ENCODE results near the gene PIP4K2A. TPM values are rescaled to one million over a fixed set of nuclear protein-coding genes. Genes with fewer than 3 reads are reported as not detected.
A peak's percentile ranks its signal among the peaks of the same experiment; 100 is the strongest.

PIP4K2A gene
- total and polyA plus RNA-seq, 2 donors (not counting 3 experiments of a cell fraction or from before 2014, with no cell fraction given) = 11.8 to 32.6 TPM

DNA sequence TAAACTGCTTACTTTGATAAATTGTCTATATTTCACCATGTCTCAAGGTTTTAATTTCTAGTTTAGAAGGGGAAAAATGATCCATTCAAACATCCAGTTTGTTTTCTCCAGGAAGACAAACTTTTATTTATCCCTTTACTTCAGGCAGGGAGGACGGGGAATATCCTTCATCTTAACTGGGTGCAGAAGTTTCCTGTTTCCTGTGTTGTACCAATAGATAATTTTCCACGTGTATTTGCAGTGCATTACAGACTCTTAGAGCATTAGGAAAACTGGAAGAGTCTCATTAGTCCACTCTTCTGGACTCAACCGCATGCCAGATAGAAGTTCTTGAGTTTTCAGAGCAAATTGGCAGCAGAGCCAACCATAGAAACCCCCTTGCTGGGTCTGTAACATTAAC is 39.4 kb upstream of the PIP4K2A start:
- no TSS peak for BruUV-seq (replicated peaks)
- Histone ChIP-seq H3K27me3 (ENCODE audit: control insufficient read depth in 2 of 2, insufficient read depth in 2 of 2, low read length in 2 of 2) (no peaks in the 10 kb centered on the region), H3K4me2 (ENCODE audit: insufficient read depth, low read length) (no peak overlapping the region), H3K9ac (replicated peaks; ENCODE audit: extremely low read depth, insufficient read depth, low read length) (no peak overlapping the region), H3K36me3 (ENCODE audit: control insufficient read depth in 2 of 2, extremely low read depth in 1 of 2, insufficient read depth in 2 of 2, low read length in 2 of 2) (no peaks in the 10 kb centered on the region), H3K4me3 (replicated peaks in 1 of 3; ENCODE audit: insufficient read depth in 1 of 3, low read depth in 1 of 3, low read length in 3 of 3) (no peak overlapping the region), H4K20me1 (replicated peaks; ENCODE audit: control insufficient read depth, extremely low read depth, insufficient read depth, low read length) (no peaks in the 10 kb centered on the region), H3K9me3 (replicated peaks; ENCODE audit: control insufficient read depth, insufficient read depth, low read length) (no peaks in the 10 kb centered on the region), H3K4me1 (ENCODE audit: control insufficient read depth, extremely low read depth, insufficient read depth, low read length) (peaks cover 10% of the 10 kb centered on the region), H3K27ac (ENCODE audit: insufficient read depth, low read depth, low read length) (no peak overlapping the region), H3K79me2 (ENCODE audit: control insufficient read depth, insufficient read depth, low read length) (no peaks in the 10 kb centered on the region), H2AFZ (ENCODE audit: low read depth, low read length) (no peak overlapping the region), H3K9me1 (replicated peaks; ENCODE audit: control insufficient read depth, extremely low read depth, insufficient read depth, low read length) (no peaks in the 10 kb centered on the region)
- ChIA-PET POLR2A (no interaction called here), CTCF (no interaction called here)
- DNase-seq (ENCODE audit: low read depth, low spot score) (peak; percentile 84), FAIRE-seq (no peak)
- intact Hi-C loops (cut with micrococcal nuclease) = loop anchor here (5.0 kb wide), 1 partner anchor 69 kb away; no protein-coding TSS in a partner anchor
- TF ChIP-seq JUN (IDR thresholded peaks at IDR 0.05; ENCODE audit: borderline replicate concordance, insufficient read depth, insufficient read length, low read depth) = no peak
- TF ChIP-seq GATA2 (IDR thresholded peaks at IDR 0.05; ENCODE audit: insufficient read depth, insufficient read length, low read depth, low read length) = peak; percentile 38
- dilution Hi-C loops (cut with MboI; ENCODE audit: extremely low pct_ligation_motif_present, low sequenced_read_pairs) = no loop called here

DNA sequence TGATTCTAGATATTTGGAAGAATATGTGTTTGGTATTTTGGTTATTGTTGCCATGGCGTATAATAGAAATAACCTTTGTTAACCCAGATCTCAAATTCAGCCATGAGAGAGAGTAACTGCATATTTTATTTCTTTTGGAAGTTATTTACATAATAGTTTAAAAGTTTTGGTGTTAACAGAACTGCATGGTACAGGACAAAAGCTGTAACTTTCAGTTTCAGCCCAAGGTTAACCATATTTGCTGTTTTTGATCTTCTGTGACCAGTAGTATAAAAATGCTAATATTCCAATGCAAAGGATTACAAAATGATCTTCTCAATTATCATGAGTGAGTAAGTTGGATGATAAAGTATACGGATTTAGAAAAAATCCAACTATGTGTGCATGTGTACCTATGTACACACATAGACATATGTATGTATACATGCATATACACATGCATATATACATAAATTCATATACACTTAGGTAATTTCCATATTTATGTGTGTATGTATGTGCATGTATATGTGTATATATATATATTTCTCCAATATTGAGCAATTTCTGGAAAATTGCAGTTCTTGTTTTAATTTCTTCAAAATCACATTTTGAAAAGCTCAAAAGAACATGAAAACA is 38.0 kb upstream of the PIP4K2A start:
- no peaks in the 10 kb centered on the region for H4K20me1 ChIP-seq (replicated peaks; ENCODE audit: control insufficient read depth, extremely low read depth, insufficient read depth, low read length)
- H3K36me3 ChIP-seq (ENCODE audit: control insufficient read depth in 2 of 2, extremely low read depth in 1 of 2, insufficient read depth in 2 of 2, low read length in 2 of 2) = no peaks in the 10 kb centered on the region
- no peaks in the 10 kb centered on the region for H3K27me3 ChIP-seq (ENCODE audit: control insufficient read depth in 2 of 2, insufficient read depth in 2 of 2, low read length in 2 of 2)
- BruUV-seq (replicated peaks) = no TSS peak
- no peaks in the 10 kb centered on the region for H3K9me1 ChIP-seq (replicated peaks; ENCODE audit: control insufficient read depth, extremely low read depth, insufficient read depth, low read length)
- H3K4me3 ChIP-seq (replicated peaks in 1 of 3; ENCODE audit: insufficient read depth in 1 of 3, low read depth in 1 of 3, low read length in 3 of 3) = no peak overlapping the region
- peaks cover 10% of the 10 kb centered on the region for H3K4me1 ChIP-seq (ENCODE audit: control insufficient read depth, extremely low read depth, insufficient read depth, low read length)
- CTCF ChIA-PET = interaction anchor here (1.0 kb wide), 1 partner anchor 10 kb away, joined by 4 read pairs; no protein-coding TSS in a partner anchor
- no peak for TF ChIP-seq CTCF (IDR thresholded peaks at IDR 0.05; ENCODE audit: extremely low read depth in 1 of 2, insufficient read depth in 1 of 2, low read depth in 1 of 2, low read length in 2 of 2)
- TF ChIP-seq JUN (IDR thresholded peaks at IDR 0.05; ENCODE audit: borderline replicate concordance, insufficient read depth, insufficient read length, low read depth) = no peak
- TF ChIP-seq MAX (IDR thresholded peaks at IDR 0.05; ENCODE audit: insufficient read depth, insufficient read length) = no peak
- no peak for TF ChIP-seq MYC (IDR thresholded peaks at IDR 0.05; ENCODE audit: low read depth, low read length)
- TF ChIP-seq GATA2 (IDR thresholded peaks at IDR 0.05; ENCODE audit: insufficient read depth, insufficient read length, low read depth, low read length) = no peak
- no peak for TF ChIP-seq POLR2A (IDR thresholded peaks at IDR 0.05; ENCODE audit: low read depth, low read length)
- TF ChIP-seq FOS (IDR thresholded peaks at IDR 0.05; ENCODE audit: borderline replicate concordance, insufficient read depth, low read length) = no peak
- no peak for TF ChIP-seq EZH2 (IDR thresholded peaks at IDR 0.05; ENCODE audit: borderline replicate concordance, low read depth, low read length, severe bottlenecking)
- TF ChIP-seq POLR2AphosphoS5 (IDR thresholded peaks at IDR 0.05; ENCODE audit: insufficient read depth, low read depth, low read length) = no peak
- H3K27ac ChIP-seq (ENCODE audit: insufficient read depth, low read depth, low read length) = no peak overlapping the region
- DNase-seq (ENCODE audit: low read depth, low spot score) (no peak), FAIRE-seq (no peak)
- no peak overlapping the region for H2AFZ ChIP-seq (ENCODE audit: low read depth, low read length)
- dilution Hi-C loops (cut with MboI; ENCODE audit: extremely low pct_ligation_motif_present, low sequenced_read_pairs) (no loop called here), intact Hi-C loops (cut with micrococcal nuclease) (loop anchor here (5.0 kb wide), 1 partner anchor 70 kb away; no protein-coding TSS in a partner anchor)
- POLR2A ChIA-PET = no interaction called here
- H3K79me2 ChIP-seq (ENCODE audit: control insufficient read depth, insufficient read depth, low read length) = no peaks in the 10 kb centered on the region
- no peak overlapping the region for H3K4me2 ChIP-seq (ENCODE audit: insufficient read depth, low read length)
- H3K9ac ChIP-seq (replicated peaks; ENCODE audit: extremely low read depth, insufficient read depth, low read length) = no peak overlapping the region
- no peaks in the 10 kb centered on the region for H3K9me3 ChIP-seq (replicated peaks; ENCODE audit: control insufficient read depth, insufficient read depth, low read length)
